Left forelimb (tissue), 1 donor: ENCODE results near the gene NCLN.
"Not testable (repeated sequence)": the region's sequence is repeated elsewhere in the genome, so short reads cannot be mapped to it uniquely, and the experiment has no call there.

Experiments used
- DNase-seq: peaks from one replicate; pipeline ENCODE4 v3.0.0-alpha.2; 2018; ENCODE audit warnings: low spot score

NCLN gene

GRCh38 chr19:3154957-3155736, 30.6 kb upstream of the NCLN start:
- no peak for DNase-seq

DNA sequence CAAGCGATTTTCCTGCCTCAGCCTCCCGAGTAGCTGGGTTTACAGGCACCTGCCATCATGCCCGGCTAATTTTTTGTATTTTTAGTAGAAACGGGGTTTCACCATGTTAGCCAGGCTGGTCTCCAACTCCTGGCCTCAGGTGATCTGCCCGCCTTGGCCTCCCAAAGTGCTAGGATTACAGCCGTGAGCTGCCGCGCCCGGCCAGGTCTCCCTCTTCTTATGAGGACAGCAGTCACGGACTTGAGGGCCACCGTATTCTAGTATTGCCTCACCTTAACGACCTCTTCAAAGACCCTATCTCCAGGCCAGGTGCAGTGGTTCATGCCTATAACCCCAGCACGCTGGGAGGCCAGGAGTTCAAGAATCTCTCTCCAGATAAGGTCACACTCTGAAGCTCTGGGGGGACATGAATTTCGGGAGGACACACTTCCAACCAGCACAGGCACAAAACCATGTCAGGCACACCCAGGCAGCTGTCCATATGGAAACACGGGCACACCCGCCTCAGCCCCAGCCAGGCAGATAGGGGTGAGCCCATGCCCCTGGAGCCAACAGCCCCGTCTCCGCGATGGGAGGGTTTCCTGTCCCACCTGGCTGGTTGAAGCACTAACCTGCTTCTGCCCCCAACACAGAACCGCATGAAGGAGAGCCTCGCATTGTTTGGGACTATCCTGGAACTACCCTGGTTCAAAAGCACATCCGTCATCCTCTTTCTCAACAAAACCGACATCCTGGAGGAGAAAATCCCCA, 28.5 kb upstream of the NCLN start:
- DNase-seq, result no peak

DNA sequence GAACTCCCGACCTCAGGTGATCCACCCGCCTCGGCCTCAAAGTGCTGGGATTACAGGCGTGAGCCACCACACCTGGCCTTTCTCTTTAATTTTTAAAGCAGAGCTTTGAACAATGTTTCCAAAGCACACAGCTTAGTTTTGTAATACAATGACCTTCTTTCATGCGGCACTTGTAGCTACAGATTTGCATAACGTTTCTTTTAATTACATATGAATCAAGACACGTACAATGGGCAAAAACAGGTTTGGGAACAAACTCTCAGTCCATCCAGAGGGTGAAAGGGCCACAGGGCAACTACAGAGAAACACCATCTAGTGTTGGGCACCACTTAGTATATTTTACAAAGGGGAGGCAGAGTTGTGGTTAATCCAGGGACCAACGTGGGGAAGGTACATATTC, 26.2 kb upstream of the NCLN start:
- DNase-seq, result no peak

- no peak for DNase-seq
Observed at GRCh38 chr19:3160219-3160618, 25.5 kb upstream of the NCLN start.

DNA sequence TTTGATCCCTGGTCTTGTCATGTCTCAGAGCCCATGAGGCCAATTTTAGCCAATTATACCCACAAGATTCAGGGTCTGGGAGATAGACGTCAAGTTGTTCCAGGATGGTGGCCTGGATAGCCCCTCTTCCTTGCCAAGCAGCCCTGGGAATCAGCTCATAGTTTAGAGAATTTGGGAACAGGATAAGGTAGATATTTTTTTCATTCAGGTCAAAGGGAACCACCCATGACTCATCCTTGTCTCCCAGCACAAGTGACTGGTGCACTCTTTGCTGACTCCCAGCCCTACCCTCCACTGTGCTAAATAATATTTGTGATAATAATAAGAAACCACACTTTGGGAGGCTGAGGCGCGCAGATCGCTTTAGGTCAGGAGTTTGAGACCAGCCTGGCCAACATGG, 24.3 kb upstream of the NCLN start:
- no peak for DNase-seq

- no peak for DNase-seq
Observed at GRCh38 chr19:3162418-3163229, 23.1 kb upstream of the NCLN start.

DNA sequence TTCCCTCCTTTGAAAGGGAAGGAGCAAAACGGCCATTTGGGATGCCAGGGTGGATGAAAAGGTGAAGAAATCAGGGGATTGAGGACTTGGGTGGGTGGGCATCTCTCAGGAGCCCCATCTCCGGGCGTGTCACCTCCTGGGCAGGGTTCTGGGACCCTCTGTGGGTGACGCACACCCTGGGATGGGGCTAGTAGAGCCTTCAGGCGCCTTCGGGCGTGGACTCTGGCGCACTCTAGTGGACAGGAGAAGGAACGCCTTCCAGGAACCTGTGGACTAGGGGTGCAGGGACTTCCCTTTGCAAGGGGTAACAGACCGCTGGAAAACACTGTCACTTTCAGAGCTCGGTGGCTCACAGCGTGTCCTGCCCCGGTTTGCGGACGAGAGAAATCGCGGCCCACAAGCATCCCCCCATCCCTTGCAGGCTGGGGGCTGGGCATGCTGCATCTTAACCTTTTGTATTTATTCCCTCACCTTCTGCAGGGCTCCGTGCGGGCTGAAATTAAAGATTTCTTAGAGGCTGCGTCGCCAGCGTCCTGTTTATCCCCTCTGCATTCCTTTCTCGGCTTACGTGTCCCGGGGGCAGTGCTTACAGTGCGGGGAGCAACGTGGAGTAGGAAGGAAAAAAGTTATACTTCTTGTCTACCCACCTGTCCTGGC, 22.4 kb upstream of the NCLN start:
- no peak for DNase-seq

- no peak for DNase-seq
Observed at GRCh38 chr19:3163943-3164342, 21.8 kb upstream of the NCLN start.

DNA sequence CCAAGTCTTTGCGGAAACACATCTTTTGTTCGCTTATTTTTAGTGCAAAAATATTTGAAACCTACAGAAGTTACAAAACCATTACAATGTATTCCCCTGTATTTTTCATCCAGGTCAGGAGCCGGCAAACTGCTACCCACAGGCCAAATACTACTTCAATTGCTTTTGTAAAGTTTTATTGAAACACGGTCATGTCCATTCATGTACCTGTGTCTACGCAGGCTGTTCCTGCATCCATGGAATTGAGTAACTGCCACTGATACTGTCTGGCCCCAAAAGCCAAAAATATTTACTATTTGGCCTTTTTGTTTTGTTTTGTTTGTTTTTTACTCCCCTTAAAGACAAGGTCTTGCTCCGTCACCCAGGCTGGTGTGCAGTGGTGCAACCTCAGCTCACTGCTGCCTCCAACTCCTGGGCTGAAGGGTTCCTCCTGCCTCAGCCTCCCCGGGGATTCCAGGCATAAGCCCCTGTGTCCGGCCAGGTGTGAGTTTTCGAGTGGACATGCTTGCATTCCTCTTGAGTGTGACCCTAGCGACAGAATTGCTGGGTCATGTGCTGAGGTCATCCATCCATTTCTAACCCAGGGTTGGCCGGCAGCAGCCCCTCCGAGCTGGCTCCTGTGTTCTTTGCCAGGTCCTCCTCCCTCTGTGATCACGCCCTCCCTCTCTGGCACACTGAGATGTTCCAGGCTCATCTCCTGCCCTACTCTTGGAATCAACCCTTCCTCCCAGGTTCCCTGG, 18.0 kb upstream of the NCLN start:
- no peak for DNase-seq

GRCh38 chr19:3171894-3172672, 13.6 kb upstream of the NCLN start:
- DNase-seq, result no peak

- not testable (repeated sequence) for DNase-seq
Observed at GRCh38 chr19:3172673-3173000, 13.1 kb upstream of the NCLN start.

DNA sequence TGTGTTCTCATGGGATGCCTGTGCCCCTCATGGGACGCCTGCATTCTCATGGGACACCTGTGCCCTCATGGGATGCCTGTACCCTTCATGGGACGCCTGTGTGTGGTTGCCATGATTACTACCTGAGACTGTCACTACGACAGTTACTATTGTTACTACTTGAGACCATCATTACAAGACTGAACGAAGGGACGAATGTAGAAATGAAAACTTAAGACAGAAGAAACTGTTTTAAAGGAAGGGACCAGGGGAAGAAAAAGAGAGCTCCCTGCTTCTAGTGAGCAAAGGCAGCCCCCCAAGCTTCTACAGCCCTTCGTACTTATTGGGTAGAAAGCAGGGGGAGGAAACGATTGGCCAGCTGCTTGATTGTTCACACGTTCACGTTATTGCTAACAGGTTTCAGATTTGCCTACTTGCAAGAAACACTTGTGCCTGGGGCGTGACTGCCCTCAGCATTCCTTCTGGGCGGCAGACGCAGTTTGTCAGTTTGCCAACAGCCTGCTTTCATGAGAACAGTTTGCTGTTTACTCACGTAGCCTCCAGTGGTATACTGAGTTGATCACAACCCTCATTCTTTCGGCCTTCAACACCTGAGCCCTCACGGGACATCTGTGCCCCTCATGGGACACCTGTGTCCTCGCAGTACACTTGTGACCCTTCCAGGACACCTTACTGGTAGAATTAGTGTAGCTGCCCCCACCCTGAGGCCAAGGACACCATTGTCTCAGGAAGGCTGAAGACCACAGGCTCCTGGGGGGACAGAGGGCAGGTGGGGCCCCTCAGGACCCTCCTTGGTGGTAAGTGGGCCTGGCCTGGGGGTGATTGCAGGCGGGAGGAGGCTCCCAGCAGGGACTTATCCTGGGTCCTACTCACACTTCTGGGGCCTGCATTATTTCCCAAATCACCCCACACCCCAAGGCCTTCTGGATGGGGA, 9.7 kb upstream of the NCLN start:
- no peak for DNase-seq

DNA sequence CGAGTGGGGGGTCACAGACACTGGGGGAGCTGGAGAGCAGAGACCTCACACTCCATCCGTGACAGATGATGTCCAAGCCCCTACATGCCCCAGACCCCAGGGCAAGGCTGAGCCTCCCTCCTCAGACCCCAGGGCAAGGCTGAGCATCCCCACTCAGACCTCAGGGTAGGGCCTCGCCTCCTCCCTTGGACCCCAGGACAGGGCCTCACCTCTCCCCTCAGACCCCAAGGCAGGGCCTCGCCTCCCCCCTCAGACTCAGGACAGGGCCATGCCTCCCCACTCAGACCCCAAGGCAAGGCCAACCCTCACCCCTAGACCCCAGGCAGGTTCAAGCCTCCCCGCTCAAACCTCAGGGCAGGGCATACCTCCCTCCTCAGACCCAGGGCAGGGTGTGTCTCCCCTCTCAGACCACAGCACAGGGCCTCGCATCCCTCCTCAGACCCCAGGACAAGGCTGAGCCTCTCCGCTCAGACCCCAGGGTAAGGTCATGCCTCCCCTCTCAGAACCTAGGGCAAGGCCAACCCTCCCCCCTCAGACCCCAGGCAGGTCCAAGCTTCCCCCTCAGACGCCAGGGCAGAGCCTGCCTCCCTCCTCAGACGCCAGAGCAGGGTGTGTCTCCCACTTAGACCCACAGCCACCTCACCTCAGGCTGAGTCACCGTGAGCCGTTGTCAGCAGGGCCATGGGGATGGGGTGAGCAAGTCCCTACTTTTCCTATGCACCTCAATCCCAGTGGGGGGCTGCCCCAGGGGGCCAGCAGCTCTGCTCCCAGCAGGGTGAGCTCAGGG, 8.8 kb upstream of the NCLN start:
- no peak for DNase-seq

DNA sequence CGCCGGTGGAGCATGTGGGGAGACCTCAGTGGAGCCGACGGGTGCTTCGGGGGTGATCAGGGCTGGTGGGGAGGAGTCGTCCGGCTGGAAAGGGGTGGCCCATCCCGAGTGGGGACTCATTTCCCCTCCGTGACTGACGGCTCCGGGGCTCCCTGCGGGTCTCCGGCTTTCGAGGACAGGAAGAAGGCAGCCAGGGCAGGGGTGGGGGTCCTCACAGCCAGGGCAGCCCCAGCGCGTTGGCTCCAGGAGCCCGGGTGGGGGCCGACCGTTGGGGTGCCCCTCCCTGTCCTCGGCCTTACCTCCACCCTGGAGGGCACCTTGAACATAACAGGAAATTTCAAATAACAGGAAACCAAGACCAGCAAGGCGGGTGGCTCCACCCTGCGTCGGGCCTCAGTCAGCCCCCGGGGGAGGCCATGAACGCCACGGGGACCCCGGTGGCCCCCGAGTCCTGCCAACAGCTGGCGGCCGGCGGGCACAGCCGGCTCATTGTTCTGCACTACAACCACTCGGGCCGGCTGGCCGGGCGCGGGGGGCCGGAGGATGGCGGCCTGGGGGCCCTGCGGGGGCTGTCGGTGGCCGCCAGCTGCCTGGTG, 7.3 kb upstream of the NCLN start, which contains the start of gene S1PR4:
TSS of gene S1PR4 (plus strand) at position 393 of the 596 bp plus-strand sequence. CDS start at position 417, 24 bp downstream.
- DNase-seq, result no peak

- no peak for DNase-seq
Observed at GRCh38 chr19:3178973-3179738, 6.6 kb upstream of the NCLN start.

DNA sequence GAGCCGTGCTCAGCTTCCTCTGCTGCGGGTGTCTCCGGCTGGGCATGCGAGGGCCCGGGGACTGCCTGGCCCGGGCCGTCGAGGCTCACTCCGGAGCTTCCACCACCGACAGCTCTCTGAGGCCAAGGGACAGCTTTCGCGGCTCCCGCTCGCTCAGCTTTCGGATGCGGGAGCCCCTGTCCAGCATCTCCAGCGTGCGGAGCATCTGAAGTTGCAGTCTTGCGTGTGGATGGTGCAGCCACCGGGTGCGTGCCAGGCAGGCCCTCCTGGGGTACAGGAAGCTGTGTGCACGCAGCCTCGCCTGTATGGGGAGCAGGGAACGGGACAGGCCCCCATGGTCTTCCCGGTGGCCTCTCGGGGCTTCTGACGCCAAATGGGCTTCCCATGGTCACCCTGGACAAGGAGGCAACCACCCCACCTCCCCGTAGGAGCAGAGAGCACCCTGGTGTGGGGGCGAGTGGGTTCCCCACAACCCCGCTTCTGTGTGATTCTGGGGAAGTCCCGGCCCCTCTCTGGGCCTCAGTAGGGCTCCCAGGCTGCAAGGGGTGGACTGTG, 5.9 kb upstream of the NCLN start:
- DNase-seq, result no peak
